ENCODE measurements around the gene UBA1.

Gene UBA1

GRCh38 chrX:47202877-47203276 is 9.2 kb downstream of the UBA1 start:
- no peaks in the 10 kb centered on the region for H3K27me3 ChIP-seq (replicated peaks; ENCODE audit: control insufficient read depth, insufficient read depth, low read length)
- TF ChIP-seq, protein P1, sequence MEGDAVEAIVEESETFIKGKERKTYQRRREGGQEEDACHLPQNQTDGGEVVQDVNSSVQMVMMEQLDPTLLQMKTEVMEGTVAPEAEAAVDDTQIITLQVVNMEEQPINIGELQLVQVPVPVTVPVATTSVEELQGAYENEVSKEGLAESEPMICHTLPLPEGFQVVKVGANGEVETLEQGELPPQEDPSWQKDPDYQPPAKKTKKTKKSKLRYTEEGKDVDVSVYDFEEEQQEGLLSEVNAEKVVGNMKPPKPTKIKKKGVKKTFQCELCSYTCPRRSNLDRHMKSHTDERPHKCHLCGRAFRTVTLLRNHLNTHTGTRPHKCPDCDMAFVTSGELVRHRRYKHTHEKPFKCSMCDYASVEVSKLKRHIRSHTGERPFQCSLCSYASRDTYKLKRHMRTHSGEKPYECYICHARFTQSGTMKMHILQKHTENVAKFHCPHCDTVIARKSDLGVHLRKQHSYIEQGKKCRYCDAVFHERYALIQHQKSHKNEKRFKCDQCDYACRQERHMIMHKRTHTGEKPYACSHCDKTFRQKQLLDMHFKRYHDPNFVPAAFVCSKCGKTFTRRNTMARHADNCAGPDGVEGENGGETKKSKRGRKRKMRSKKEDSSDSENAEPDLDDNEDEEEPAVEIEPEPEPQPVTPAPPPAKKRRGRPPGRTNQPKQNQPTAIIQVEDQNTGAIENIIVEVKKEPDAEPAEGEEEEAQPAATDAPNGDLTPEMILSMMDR (IDR thresholded peaks at IDR 0.05; ENCODE audit: insufficient read depth, low read length, poor library complexity, severe bottlenecking), result no peak
- H3K4me3 ChIP-seq (replicated peaks; ENCODE audit: low read depth, low read length), result no peak overlapping the region
- DNase-seq (ENCODE audit: extremely low read depth, insufficient read length), result no peak
- H3K36me3 ChIP-seq (ENCODE audit: control insufficient read depth, insufficient read depth, low read length), result peaks cover 63% of the 10 kb centered on the region

- DNase-seq (ENCODE audit: extremely low read depth, insufficient read length), result no peak
- Histone ChIP-seq H3K36me3 (ENCODE audit: control insufficient read depth, insufficient read depth, low read length) (peaks cover 69% of the 10 kb centered on the region), H3K27me3 (replicated peaks; ENCODE audit: control insufficient read depth, insufficient read depth, low read length) (no peaks in the 10 kb centered on the region), H3K4me3 (replicated peaks; ENCODE audit: low read depth, low read length) (no peak overlapping the region)
- TF ChIP-seq, protein P1 (IDR thresholded peaks at IDR 0.05; ENCODE audit: insufficient read depth, low read length, poor library complexity, severe bottlenecking), result no peak
These were observed 11.3 kb downstream of the UBA1 start for GRCh38 chrX:47204970-47205369.

DNA sequence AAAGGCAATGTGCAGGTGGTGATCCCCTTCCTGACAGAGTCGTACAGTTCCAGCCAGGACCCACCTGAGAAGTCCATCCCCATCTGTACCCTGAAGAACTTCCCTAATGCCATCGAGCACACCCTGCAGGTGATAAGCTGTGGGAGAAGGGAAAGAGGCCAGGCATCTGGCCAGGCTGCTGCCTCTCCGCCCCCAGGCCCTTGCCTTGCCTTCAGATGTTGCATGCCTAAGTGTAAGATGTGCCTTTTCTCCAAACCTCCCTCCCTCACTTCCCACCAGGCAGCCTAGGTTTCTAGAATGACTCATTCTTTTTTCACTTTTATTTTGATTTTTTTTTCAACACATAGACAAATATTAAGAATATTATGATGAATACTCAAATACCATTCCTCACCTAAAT is 12.7 kb downstream of the UBA1 start:
- no peaks in the 10 kb centered on the region for H3K27me3 ChIP-seq (replicated peaks; ENCODE audit: control insufficient read depth, insufficient read depth, low read length)
- TF ChIP-seq, protein P1 (IDR thresholded peaks at IDR 0.05; ENCODE audit: insufficient read depth, low read length, poor library complexity, severe bottlenecking), result no peak
- H3K36me3 ChIP-seq (ENCODE audit: control insufficient read depth, insufficient read depth, low read length), result peaks cover 66% of the 10 kb centered on the region
- no peak overlapping the region for H3K4me3 ChIP-seq (replicated peaks; ENCODE audit: low read depth, low read length)
- no peak for DNase-seq (ENCODE audit: extremely low read depth, insufficient read length)

DNA sequence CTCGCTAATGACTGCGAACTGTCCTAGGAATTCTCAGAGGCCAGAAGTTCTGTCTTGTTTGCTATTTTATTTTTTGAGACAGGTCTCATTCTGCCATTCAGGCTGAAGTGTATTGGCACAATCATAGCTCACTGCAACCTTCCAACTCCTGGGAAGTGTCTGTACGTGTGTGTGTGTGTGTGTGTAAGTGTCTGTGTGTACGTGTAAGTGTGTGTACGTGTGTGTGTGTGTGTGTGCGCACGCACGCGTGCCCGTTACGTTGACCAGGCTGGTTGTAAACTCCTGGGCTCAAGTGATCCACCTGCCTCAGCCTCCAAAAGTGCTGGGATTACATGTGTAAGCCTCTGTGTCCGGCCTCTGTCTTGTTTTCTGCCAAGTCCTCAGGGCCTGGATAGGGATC is 14.5 kb downstream of the UBA1 start:
- peaks cover 61% of the 10 kb centered on the region for H3K36me3 ChIP-seq (ENCODE audit: control insufficient read depth, insufficient read depth, low read length)
- DNase-seq (ENCODE audit: extremely low read depth, insufficient read length), result no peak
- H3K4me3 ChIP-seq (replicated peaks; ENCODE audit: low read depth, low read length), result no peak overlapping the region
- TF ChIP-seq, protein P1 (IDR thresholded peaks at IDR 0.05; ENCODE audit: insufficient read depth, low read length, poor library complexity, severe bottlenecking), result no peak
- no peaks in the 10 kb centered on the region for H3K27me3 ChIP-seq (replicated peaks; ENCODE audit: control insufficient read depth, insufficient read depth, low read length)

DNA sequence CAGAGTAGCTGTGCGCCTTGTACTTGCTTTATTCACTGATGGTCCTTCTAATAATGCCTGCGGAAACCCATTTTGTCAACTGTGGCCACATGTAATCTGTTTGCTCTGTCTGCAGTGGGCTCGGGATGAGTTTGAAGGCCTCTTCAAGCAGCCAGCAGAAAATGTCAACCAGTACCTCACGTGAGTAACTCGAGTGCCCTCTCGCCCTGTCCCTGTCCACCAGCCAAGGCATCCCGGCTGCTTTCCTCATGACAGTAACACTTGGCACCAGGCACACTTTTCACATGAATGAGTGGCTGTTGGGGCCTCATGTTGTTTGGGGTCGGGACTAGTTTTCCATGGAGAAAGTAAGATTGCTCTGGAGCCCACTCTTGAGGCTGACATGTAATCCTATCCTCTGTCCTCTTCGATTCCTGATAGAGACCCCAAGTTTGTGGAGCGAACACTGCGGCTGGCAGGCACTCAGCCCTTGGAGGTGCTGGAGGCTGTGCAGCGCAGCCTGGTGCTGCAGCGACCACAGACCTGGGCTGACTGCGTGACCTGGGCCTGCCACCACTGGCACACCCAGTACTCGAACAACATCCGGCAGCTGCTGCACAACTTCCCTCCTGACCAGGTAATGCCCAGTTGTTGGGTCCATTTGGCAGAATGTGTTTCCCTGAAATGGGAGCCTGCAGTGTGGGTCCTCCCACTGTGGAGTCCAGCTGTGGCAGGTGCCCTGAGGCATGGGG is 16.0 kb downstream of the UBA1 start:
- TF ChIP-seq, protein P1 (IDR thresholded peaks at IDR 0.05; ENCODE audit: insufficient read depth, low read length, poor library complexity, severe bottlenecking), result no peak
- H3K27me3 ChIP-seq (replicated peaks; ENCODE audit: control insufficient read depth, insufficient read depth, low read length), result no peaks in the 10 kb centered on the region
- H3K36me3 ChIP-seq (ENCODE audit: control insufficient read depth, insufficient read depth, low read length), result peaks cover 69% of the 10 kb centered on the region
- no peak for DNase-seq (ENCODE audit: extremely low read depth, insufficient read length)
- H3K4me3 ChIP-seq (replicated peaks; ENCODE audit: low read depth, low read length), result no peak overlapping the region
